ENCODE data around the gene VIP.

VIP gene

GRCh38 chr6:152705327-152705726 is 45.3 kb upstream of the VIP start:
- H4K20me1 ChIP-seq (ENCODE audit: insufficient read depth, low read length) = no peaks in the 10 kb centered on the region
- no peaks in the 10 kb centered on the region for H3K36me3 ChIP-seq (ENCODE audit: insufficient read depth, low read length)
- H3K9ac ChIP-seq (ENCODE audit: low read length) = no peak overlapping the region
- H3K79me2 ChIP-seq (ENCODE audit: insufficient read depth, low read length) = no peaks in the 10 kb centered on the region
- H2AFZ ChIP-seq (ENCODE audit: low read length) = no peak overlapping the region
- peaks cover 4% of the 10 kb centered on the region; the same call in 1 of the 2 replicates for H3K9me3 ChIP-seq (ENCODE audit: low read length)
- no peaks in the 10 kb centered on the region for H3K9me2 ChIP-seq (ENCODE audit: low read depth, low read length)
- TF ChIP-seq EZH2 (IDR thresholded peaks at IDR 0.05; ENCODE audit: borderline replicate concordance, low read length) (no peak), CTCF (IDR thresholded peaks at IDR 0.05; ENCODE audit: low read length) (no peak)
- H3K4me1 ChIP-seq (ENCODE audit: insufficient read depth, low read length, severe bottlenecking) = peaks cover 6% of the 10 kb centered on the region
- H3K4me3 ChIP-seq (ENCODE audit: low read depth, low read length, poor library complexity, severe bottlenecking) = no peak overlapping the region
- no peaks in the 10 kb centered on the region for H3K27me3 ChIP-seq (ENCODE audit: insufficient read depth, low read length)
- H3K4me2 ChIP-seq (ENCODE audit: low read length) = no peak overlapping the region
- H3F3A ChIP-seq (ENCODE audit: insufficient read depth, low read length) = no peaks in the 10 kb centered on the region
- H3K27ac ChIP-seq (ENCODE audit: low read depth, low read length, poor library complexity, severe bottlenecking) = no peak overlapping the region

GRCh38 chr6:152716322-152716721 is 34.3 kb upstream of the VIP start:
- Histone ChIP-seq H3F3A (ENCODE audit: insufficient read depth, low read length) (no peaks in the 10 kb centered on the region), H3K4me1 (ENCODE audit: insufficient read depth, low read length, severe bottlenecking) (no peaks in the 10 kb centered on the region), H3K4me3 (ENCODE audit: low read depth, low read length, poor library complexity, severe bottlenecking) (no peak overlapping the region), H3K27me3 (ENCODE audit: insufficient read depth, low read length) (no peaks in the 10 kb centered on the region), H3K36me3 (ENCODE audit: insufficient read depth, low read length) (no peaks in the 10 kb centered on the region), H3K9me2 (ENCODE audit: low read depth, low read length) (no peaks in the 10 kb centered on the region), H3K9ac (ENCODE audit: low read length) (no peak overlapping the region), H3K79me2 (ENCODE audit: insufficient read depth, low read length) (no peaks in the 10 kb centered on the region), H2AFZ (ENCODE audit: low read length) (no peak overlapping the region), H3K9me3 (ENCODE audit: low read length) (no peaks in the 10 kb centered on the region), H3K4me2 (ENCODE audit: low read length) (no peak overlapping the region), H4K20me1 (ENCODE audit: insufficient read depth, low read length) (no peaks in the 10 kb centered on the region), H3K27ac (ENCODE audit: low read depth, low read length, poor library complexity, severe bottlenecking) (no peak overlapping the region)
- TF ChIP-seq CTCF (IDR thresholded peaks at IDR 0.05; ENCODE audit: low read length) = no peak
- no peak for TF ChIP-seq EZH2 (IDR thresholded peaks at IDR 0.05; ENCODE audit: borderline replicate concordance, low read length)

- no peak overlapping the region for H3K4me2 ChIP-seq (ENCODE audit: low read length)
- no peaks in the 10 kb centered on the region for H3K9me2 ChIP-seq (ENCODE audit: low read depth, low read length)
- no peak overlapping the region for H3K9ac ChIP-seq (ENCODE audit: low read length)
- no peaks in the 10 kb centered on the region for H3K9me3 ChIP-seq (ENCODE audit: low read length)
- H3K36me3 ChIP-seq (ENCODE audit: insufficient read depth, low read length) = no peaks in the 10 kb centered on the region
- no peaks in the 10 kb centered on the region for H3K27me3 ChIP-seq (ENCODE audit: insufficient read depth, low read length)
- H4K20me1 ChIP-seq (ENCODE audit: insufficient read depth, low read length) = no peaks in the 10 kb centered on the region
- no peak overlapping the region for H3K4me3 ChIP-seq (ENCODE audit: low read depth, low read length, poor library complexity, severe bottlenecking)
- no peaks in the 10 kb centered on the region for H3F3A ChIP-seq (ENCODE audit: insufficient read depth, low read length)
- H3K4me1 ChIP-seq (ENCODE audit: insufficient read depth, low read length, severe bottlenecking) = no peaks in the 10 kb centered on the region
- no peak overlapping the region for H2AFZ ChIP-seq (ENCODE audit: low read length)
- TF ChIP-seq CTCF (IDR thresholded peaks at IDR 0.05; ENCODE audit: low read length) = no peak
- no peak for TF ChIP-seq EZH2 (IDR thresholded peaks at IDR 0.05; ENCODE audit: borderline replicate concordance, low read length)
- H3K27ac ChIP-seq (ENCODE audit: low read depth, low read length, poor library complexity, severe bottlenecking) = no peak overlapping the region
- no peaks in the 10 kb centered on the region for H3K79me2 ChIP-seq (ENCODE audit: insufficient read depth, low read length)
Observed at GRCh38 chr6:152720974-152721373, 29.6 kb upstream of the VIP start.

All from OCI-LY1 (cell line).